ENCODE results near the gene HNRNPCL4.
"Not testable (repeated sequence)": the region's sequence is repeated elsewhere in the genome, so short reads cannot be mapped to it uniquely, and the experiment has no call there.

GRCh38 chr1:13208712-13209111 lies 43.3 kb upstream of the HNRNPCL4 start:
- not testable (repeated sequence) for TF ChIP-seq CTCF, MYC (IDR thresholded peaks at IDR 0.05; ENCODE audit: low read depth, low read length)
